ENCODE data around the gene HIP1R.
A peak's percentile ranks its signal among the peaks of the same experiment; 100 is the strongest.
"Not testable (repeated sequence)": the region's sequence is repeated elsewhere in the genome, so short reads cannot be mapped to it uniquely, and the experiment has no call there.

Gene HIP1R

DNA sequence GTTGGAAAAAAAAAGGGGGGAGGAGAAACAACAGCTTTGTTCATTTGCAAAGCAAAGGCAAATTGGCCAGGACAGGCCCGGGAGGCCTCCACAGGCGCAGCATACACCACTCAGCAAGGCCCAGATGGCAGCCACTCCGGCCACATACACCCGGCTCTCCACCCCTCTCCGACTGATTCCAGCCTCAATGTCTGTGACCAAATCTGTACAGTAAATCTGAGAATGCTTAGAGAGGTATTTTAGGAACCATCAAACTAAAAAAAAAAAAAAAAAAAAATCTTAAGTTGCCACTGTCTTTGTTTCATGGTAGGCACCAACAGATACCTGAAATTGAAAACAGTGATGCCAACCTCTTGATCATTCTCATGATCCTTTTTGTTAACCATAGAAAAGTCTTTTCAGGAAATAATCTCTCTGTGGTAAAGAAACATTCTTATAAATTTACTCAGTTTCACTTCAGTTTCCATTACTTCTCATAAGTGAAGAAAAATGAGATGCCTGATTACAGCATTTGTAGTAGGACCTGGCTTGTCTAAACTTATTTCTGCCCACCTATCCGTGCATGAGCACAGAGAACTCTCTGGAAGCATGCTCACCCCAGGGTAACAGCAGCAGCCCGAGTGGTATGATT lies 40.4 kb downstream of the HIP1R start:
- no peak for DNase-seq

DNA sequence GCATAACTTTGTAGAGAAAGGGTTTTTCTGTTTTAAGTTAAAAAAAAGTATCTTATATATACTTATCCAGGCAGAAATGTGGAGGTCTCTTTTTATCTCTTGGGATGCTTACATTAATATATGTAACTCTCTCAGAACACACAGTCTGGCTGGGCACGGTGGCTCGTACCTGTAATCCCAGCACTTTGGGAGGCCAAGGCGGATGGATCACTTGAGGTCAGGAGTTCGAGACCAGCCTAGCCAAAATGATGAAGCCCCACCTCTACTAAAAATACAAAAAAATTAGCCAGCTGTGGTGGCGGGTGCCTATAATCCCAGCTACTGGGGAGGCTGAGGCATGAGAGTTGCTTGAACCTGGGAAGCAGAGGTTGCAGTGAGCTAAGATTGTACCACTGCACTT lies 41.0 kb downstream of the HIP1R start:
- not testable (repeated sequence) for DNase-seq

DNA sequence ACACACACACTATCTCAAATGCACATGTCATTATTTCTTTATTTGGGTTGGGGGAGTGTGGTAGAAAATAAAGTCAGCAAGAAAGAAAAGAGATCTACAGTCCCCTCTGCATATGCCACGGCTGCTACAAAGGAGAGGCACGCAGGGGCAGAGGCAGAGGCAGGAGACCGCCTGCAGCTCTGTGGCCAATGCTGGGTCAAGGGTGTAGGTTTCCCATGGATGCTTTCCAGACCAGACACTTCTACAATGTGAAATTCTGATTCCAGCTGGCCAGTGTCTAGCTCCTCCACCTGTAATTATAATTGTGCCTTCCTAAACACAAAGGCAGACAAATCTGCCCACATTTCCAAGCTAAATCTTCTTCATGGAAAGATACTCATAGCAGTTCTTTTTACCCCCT lies 41.5 kb downstream of the HIP1R start:
- DNase-seq, result no peak

DNA sequence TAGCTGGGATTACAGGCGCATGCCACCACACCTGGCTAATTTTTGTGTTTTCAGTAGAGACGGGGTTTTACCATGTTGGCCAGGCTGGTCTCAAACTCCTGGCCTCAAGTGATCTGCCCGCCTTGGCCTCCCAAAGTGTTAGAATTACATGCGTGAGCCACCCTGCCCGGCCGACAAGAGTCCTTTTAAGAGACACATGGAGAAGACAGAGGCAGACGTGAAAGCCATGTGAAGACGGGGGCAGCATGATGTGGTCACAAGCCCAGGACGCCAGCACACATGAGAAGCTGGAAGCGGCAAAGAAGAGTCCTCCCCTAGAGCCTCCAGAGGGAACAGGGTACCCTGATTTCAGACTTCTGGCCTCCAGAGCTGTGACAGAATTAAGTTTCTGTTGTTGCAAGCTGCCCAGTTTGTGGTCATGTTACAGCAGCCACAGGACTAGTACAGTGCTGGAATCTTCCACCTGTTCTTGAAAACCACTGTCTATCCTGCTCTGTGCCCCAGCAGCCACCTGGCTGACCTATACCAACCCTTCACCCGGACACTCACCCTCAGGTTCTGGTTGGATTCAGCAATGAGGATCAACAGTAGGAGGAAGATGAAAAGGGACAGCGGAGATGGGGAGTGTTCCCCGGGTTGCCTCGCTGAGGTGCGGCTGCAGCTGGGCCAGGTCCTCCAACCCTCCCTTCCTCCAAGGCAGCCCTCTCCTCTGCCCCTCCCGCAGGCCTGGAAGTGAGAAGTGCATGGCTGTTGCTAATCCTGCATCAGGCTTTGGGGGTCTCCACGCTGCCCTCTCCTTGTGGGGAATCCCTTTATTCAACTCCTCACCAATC lies 43.7 kb downstream of the HIP1R start:
- no peak for DNase-seq

GRCh38 chr12:122880155-122880667 lies 45.0 kb downstream of the HIP1R start:
- no peak for DNase-seq

DNA sequence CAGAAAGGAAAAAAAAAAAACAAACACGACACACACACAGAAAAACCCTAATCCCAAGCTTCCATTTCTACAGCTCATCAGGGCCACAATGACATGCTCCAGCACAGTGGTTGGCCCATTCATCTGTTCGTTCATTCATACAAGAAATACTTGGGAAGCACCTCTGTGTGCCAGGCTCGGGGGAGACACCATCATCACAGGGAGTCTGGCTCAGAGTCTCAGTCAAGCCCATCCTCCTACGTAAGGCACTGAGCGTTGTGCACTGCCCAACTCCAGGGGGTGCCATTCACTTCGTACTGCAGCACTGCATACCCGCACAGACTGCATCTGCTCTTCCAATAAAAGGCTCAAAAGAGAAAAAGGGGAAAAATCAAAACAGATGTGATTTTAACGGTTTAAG lies 45.4 kb downstream of the HIP1R start:
- DNase-seq, result peak; percentile 48

GRCh38 chr12:122882908-122883558 lies 47.8 kb downstream of the HIP1R start:
- DNase-seq, result no peak

GRCh38 chr12:122884091-122884826 lies 49.0 kb downstream of the HIP1R start:
- DNase-seq, result no peak

DNA sequence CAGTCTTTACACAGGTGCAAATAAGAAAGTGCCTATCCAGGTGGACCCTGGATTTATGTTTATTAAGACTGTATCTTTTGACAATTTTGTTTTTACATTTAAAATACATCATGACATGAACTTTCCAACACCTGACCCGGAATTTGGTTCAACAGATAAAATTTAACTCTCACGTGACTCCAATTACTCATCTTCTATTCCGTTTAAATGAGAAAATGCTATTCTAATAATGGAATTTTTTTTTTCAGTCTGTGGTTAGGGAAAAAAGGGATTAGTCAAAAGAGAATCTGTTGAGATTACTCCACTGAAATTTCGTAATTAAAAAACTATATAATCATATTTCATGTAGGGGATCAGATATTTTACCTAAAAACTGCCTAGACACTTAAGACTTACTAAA lies 49.6 kb downstream of the HIP1R start:
- no peak for DNase-seq

DNA sequence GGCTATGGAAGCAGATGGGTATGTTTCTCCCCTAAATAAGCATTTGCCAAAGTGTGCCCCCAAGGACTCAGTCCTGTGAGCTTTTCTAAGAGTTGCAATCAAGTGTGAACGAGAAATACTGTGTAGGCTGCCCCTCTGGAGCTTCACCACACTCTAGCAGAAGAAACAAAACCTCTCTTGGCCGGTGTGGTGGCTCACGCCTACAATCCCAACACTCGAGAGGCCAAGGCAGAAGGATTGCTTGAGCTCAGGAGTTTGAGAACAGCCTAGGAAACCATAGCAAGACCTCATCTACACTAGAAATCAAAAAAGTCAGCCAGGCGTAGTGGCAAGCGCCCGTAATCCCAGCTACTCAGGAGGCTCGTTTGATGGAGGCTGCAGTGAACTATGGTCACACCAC lies 50.9 kb downstream of the HIP1R start:
- DNase-seq, result no peak

DNA sequence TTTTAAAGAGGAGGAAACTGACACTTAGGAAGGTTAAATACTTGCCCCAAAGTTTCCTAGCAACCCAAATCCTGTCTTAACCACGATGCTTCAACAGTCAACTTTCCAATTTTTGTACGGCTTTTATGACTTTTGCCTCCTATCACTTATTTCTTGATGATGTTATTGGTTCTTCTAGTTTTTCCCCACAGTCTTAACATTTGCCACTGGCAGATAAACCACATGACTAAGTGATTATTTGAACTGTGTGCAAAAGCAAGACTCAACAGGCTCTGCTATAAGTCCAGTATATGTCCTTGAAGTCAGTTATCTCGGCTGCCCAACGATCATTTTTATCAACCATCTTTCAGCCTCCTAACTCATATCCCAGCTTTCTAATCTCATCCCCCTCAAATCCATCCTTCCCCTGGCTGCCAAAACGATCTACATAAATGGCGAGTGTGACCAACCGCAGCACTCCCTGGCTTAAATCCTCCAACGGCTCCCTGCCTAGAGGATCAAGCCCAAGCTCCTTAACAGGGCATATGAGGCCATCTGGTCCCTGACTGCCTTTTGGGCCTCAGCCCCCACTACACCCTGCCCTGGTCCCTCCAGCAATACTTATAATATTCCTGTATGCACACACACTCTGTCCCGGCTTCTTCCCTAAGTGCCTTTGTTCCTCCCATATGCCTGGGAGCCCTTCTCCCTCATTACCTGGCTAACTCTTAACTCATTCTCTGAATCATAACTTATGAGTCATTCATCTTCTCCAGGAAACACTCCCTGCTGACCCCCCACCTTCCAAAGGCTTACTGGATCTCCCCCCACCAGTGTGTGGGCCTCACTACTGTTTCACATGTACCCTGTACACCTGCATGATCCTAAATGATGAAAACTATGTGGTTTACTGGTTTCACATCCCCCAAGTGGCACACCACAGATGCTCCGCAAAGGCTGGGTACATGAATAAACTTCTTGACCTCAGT lies 51.9 kb downstream of the HIP1R start:
- peak; percentile 43 for DNase-seq

DNA sequence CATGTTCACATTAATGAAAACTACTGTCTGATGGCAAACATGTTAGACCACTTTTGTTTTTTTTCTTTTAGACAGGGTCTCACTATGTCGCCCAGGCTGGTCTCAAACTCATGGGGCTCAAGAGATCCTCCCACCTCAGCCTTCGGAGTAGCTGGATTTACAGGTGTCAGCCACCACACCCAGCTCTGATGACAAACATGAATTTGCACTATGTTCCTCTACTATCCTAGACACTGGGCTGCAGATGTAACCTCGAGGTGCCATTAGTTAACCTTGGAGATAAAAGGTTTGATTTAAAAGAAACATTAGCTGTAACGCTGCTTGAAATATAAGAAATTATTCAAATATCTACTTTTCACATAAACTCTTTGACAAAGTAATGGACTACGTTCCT lies 52.6 kb downstream of the HIP1R start:
- DNase-seq, result no peak

GRCh38 chr12:122888232-122888752 lies 53.0 kb downstream of the HIP1R start:
- no peak for DNase-seq

DNA sequence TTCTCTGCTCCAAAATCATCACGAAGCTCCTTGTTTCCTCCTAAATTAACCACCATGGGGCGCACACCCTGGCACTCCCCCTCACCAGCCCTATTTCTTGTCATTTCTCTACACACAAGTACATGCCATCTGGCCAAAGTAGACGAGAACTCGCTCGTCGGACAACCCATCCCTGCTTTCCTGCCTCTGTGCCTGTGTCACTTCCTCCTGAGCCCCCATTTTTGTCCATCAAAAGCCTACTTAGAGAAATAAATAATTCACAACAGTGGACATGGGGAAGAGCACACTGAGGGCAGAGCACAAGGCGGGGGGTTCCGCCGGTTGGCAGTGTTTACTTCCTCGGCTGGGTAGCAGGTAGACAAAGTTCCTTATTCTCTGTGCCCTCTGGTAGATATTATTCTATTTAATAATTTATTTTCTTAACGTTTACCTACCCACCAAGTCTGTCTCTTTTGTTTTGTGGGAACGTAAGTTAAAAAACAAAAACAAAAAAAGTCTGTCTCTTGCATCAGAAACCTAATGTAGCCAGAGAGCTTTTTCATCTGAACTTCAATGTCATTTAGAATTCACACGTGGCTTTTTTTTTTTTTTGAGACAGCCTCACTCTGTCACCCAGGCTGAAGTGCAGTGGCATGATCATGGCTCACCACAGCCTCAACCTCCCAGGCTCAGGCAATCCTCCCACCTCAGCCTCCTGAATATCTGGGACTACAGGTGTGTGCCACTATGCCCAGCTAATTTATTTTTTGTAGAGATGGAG lies 54.7 kb downstream of the HIP1R start:
- DNase-seq, result no peak

GRCh38 chr12:122891661-122892525 lies 56.6 kb downstream of the HIP1R start:
- DNase-seq, result no peak

DNA sequence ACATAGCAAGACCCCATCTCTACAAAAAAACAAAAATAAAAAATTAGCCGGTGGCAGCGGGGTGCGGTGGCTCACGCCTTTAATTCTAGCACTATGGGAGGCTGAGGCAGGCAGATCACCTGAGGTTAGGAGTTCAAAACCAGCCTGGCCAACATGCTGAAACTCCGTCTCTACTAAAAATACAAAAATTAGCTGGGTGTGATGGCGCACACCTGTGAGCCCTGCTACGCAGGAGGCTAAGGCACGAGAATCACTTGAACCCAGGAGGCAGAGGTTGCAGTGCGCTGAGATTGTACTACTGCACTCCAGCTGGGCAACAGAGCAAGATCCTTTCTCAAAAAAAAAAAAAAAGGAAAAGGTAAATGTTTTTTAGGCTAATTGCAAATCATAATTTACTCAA lies 57.5 kb downstream of the HIP1R start:
- DNase-seq, result not testable (repeated sequence)

DNA sequence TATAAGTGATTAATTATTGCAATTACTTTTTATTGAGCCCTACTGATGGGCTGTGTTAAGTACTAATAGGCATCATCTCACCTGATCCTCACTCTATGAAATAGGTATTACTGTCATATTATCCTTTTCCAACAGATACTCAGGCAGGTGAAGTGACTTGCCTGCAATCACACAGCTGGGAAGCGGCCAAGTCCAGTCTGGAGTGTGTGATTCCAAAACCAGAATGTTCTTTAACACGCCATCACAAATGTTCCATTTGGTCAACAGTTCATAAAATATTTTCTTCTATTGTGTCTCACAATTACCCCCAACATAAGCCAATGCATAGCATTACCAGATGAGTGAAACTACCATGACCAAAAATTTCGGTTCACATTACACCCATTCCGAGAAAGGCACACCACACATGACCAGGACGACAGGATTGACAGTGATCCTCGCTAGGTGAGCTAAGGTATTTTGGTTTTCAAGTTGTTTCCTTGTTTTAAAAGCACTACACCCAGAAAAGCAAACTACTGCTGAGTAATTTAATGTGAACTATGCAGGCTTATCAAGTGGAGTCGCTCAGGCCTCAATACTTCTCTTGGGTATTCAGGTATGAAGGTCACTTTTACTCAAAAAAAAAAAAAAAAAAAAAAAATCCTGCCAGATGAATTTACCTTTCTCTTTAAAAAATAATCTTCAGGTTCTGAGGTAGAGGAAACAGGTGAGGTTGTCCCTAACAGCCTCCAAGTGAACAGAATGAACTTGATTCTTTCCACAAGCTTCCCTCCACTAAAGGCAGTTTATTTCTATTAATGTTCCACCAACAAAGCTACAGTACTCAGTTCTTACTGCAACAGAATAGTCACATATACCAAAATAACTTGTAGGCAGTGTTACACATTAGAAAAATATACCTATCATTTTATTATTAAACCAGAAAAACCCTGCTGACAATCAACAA lies 58.2 kb downstream of the HIP1R start:
- DNase-seq, result no peak
